Activated naive CD4-positive, alpha-beta T cell treated with anti-CD3 and anti-CD28 coated beads for 36 hours (primary cell): Measurements from ENCODE around the gene RNF207. TPM values are rescaled to one million over a fixed set of nuclear protein-coding genes. Genes with fewer than 3 reads are reported as not detected.
A peak's percentile ranks its signal among the peaks of the same experiment; 100 is the strongest.

Source experiments
- CTCF ChIA-PET: fragments of 350-600 bp; sonication (Branson Sonifier 250); formaldehyde crosslinking; loops from one replicate; lab custom pipeline; 2021; ENCODE audit warnings: antibody characterized with exemption; lab: Charles Lee
- DNase-seq: peaks from one replicate; pipeline ENCODE4 v3.0.0-alpha.2; 2020
- H3K27ac Mint-ChIP-seq: one replicate; pipeline ENCODE4 v1.8.0; 2021; ENCODE audit warnings: mild to moderate bottlenecking, mixed read lengths
- H3K27me3 Mint-ChIP-seq: one replicate; pipeline ENCODE4 v1.8.0; 2021; ENCODE audit warnings: low read depth, mixed read lengths
- H3K36me3 Mint-ChIP-seq: one replicate; pipeline ENCODE4 v1.8.0; 2021; ENCODE audit warnings: low read depth, mixed read lengths
- H3K4me1 Mint-ChIP-seq: one replicate; pipeline ENCODE4 v1.8.0; 2021; ENCODE audit warnings: low read depth, mixed read lengths
- H3K4me3 Mint-ChIP-seq: one replicate; pipeline ENCODE4 v1.8.0; 2021; ENCODE audit warnings: mild to moderate bottlenecking, moderate library complexity, mixed read lengths
- H3K9me3 Mint-ChIP-seq: one replicate; pipeline ENCODE4 v1.8.0; 2021; ENCODE audit warnings: mixed read lengths
- intact Hi-C: fragments of 100-400 bp; cut with micrococcal nuclease; formaldehyde crosslinking; loops from one replicate; pipeline ENCODE4 v1.15.1; 2023
- total RNA-seq, 2 experiments: library from RNA; stranded (reverse); gene quantifications; one replicate each; pipeline ENCODE4 v1.2.3, GENCODE V29; 2021

Gene RNF207
- total RNA-seq, 2 experiments from 2014 or later = 3.2 to 4.1 TPM

GRCh38 chr1:6178751-6179563, 27.0 kb upstream of the RNF207 start:
- CTCF ChIA-PET = interaction anchor here (1.3 kb wide), 1 partner anchor 20 kb away, joined by 4 read pairs; no protein-coding TSS in a partner anchor
- no peak for DNase-seq
- no peaks in the 10 kb centered on the region for H3K9me3 Mint-ChIP-seq
- no peak overlapping the region for H3K27ac Mint-ChIP-seq
- H3K27me3 Mint-ChIP-seq = peaks cover 41% of the 10 kb centered on the region
- H3K36me3 Mint-ChIP-seq = no peaks in the 10 kb centered on the region
- intact Hi-C loops = no loop called here
- H3K4me1 Mint-ChIP-seq = peaks cover 23% of the 10 kb centered on the region
- no peak overlapping the region for H3K4me3 Mint-ChIP-seq

GRCh38 chr1:6179564-6180175, 26.2 kb upstream of the RNF207 start:
- no peak overlapping the region for H3K27ac Mint-ChIP-seq
- CTCF ChIA-PET = no interaction called here
- peaks cover 29% of the 10 kb centered on the region for H3K4me1 Mint-ChIP-seq
- peaks cover 41% of the 10 kb centered on the region for H3K27me3 Mint-ChIP-seq
- H3K4me3 Mint-ChIP-seq = no peak overlapping the region
- H3K36me3 Mint-ChIP-seq = peaks cover 4% of the 10 kb centered on the region
- intact Hi-C loops = no loop called here
- no peaks in the 10 kb centered on the region for H3K9me3 Mint-ChIP-seq
- DNase-seq = no peak

- Mint-ChIP-seq H3K27ac (no peak within 1 kb of the TSS), H3K36me3 (peaks cover 6% of the 10 kb centered on the region), H3K4me1 (peaks cover 35% of the 10 kb centered on the region), H3K4me3 (no peak within 1 kb of the TSS), H3K27me3 (peaks cover 41% of the 10 kb centered on the region), H3K9me3 (no peaks in the 10 kb centered on the region)
- CTCF ChIA-PET = no interaction called here
- no peak for DNase-seq
- intact Hi-C loops = no loop called here
Observed at GRCh38 chr1:6180268-6180706, 25.6 kb upstream of the RNF207 start, which contains the start of gene CHD5. Gene CHD5 (minus strand): TSS chr1:6180321. CDS start chr1:6180023, 298 bp downstream.

- Mint-ChIP-seq H3K27me3 (peaks cover 41% of the 10 kb centered on the region), H3K27ac (no peak overlapping the region), H3K36me3 (peaks cover 8% of the 10 kb centered on the region), H3K4me3 (no peak overlapping the region), H3K4me1 (peaks cover 40% of the 10 kb centered on the region), H3K9me3 (no peaks in the 10 kb centered on the region)
- DNase-seq = peak; percentile 18
- intact Hi-C loops = no loop called here
- CTCF ChIA-PET = interaction anchor here (1.0 kb wide), 1 partner anchor 14 kb away, joined by 3 read pairs; no protein-coding TSS in a partner anchor
Observed at GRCh38 chr1:6180707-6181311, 25.1 kb upstream of the RNF207 start.

- H3K4me3 Mint-ChIP-seq = no peak overlapping the region
- peaks cover 44% of the 10 kb centered on the region for H3K4me1 Mint-ChIP-seq
- H3K27ac Mint-ChIP-seq = no peak overlapping the region
- CTCF ChIA-PET = interaction anchor here (1.0 kb wide), 1 partner anchor 13 kb away, joined by 3 read pairs; no protein-coding TSS in a partner anchor
- intact Hi-C loops = no loop called here
- no peaks in the 10 kb centered on the region for H3K9me3 Mint-ChIP-seq
- H3K36me3 Mint-ChIP-seq = peaks cover 12% of the 10 kb centered on the region
- H3K27me3 Mint-ChIP-seq = peaks cover 41% of the 10 kb centered on the region
- DNase-seq = no peak
Observed at GRCh38 chr1:6181347-6181770, 24.6 kb upstream of the RNF207 start.

GRCh38 chr1:6183520-6183989, 22.4 kb upstream of the RNF207 start:
- H3K4me3 Mint-ChIP-seq = no peak overlapping the region
- H3K27me3 Mint-ChIP-seq = peaks cover 22% of the 10 kb centered on the region
- intact Hi-C loops = no loop called here
- H3K9me3 Mint-ChIP-seq = no peaks in the 10 kb centered on the region
- H3K4me1 Mint-ChIP-seq = peaks cover 51% of the 10 kb centered on the region
- H3K36me3 Mint-ChIP-seq = peaks cover 22% of the 10 kb centered on the region
- peak overlapping the region; percentile 48 for H3K27ac Mint-ChIP-seq
- no peak for DNase-seq
- CTCF ChIA-PET = interaction anchor here (0.6 to 1.7 kb wide), 3 partner anchors 11 to 134 kb away, joined by 3 to 5 read pairs (median 3); partner anchors contain the start of gene RNF207

- peaks cover 18% of the 10 kb centered on the region for H3K27me3 Mint-ChIP-seq
- peak overlapping the region; percentile 19 for H3K27ac Mint-ChIP-seq
- intact Hi-C loops = no loop called here
- peaks cover 26% of the 10 kb centered on the region for H3K36me3 Mint-ChIP-seq
- H3K4me3 Mint-ChIP-seq = no peak overlapping the region
- CTCF ChIA-PET = interaction anchor here (1.7 kb wide), 1 partner anchor 22 kb away, joined by 5 read pairs; the partner anchor contains the start of gene RNF207
- peaks cover 53% of the 10 kb centered on the region for H3K4me1 Mint-ChIP-seq
- DNase-seq = no peak
- no peaks in the 10 kb centered on the region for H3K9me3 Mint-ChIP-seq
Observed at GRCh38 chr1:6184083-6184783, 21.7 kb upstream of the RNF207 start.

GRCh38 chr1:6185151-6185550, 20.8 kb upstream of the RNF207 start:
- intact Hi-C loops = loop anchor here (5.0 kb wide), 1 partner anchor 78 kb away; no protein-coding TSS in a partner anchor
- H3K27me3 Mint-ChIP-seq = peaks cover 18% of the 10 kb centered on the region
- DNase-seq = no peak
- H3K27ac Mint-ChIP-seq = no peak overlapping the region
- CTCF ChIA-PET = interaction anchor here (0.9 to 1.4 kb wide), 3 partner anchors 8 to 17 kb away, joined by 3 read pairs; no protein-coding TSS in a partner anchor
- H3K36me3 Mint-ChIP-seq = peaks cover 31% of the 10 kb centered on the region
- H3K4me1 Mint-ChIP-seq = peaks cover 56% of the 10 kb centered on the region
- H3K4me3 Mint-ChIP-seq = no peak overlapping the region
- H3K9me3 Mint-ChIP-seq = no peaks in the 10 kb centered on the region

GRCh38 chr1:6185635-6186382, 20.1 kb upstream of the RNF207 start:
- H3K4me1 Mint-ChIP-seq = peaks cover 56% of the 10 kb centered on the region
- intact Hi-C loops = loop anchor here (5.0 kb wide), 1 partner anchor 79 kb away; no protein-coding TSS in a partner anchor
- H3K27me3 Mint-ChIP-seq = peaks cover 15% of the 10 kb centered on the region
- no peaks in the 10 kb centered on the region for H3K9me3 Mint-ChIP-seq
- CTCF ChIA-PET = interaction anchor here (0.9 to 1.4 kb wide), 3 partner anchors 9 to 18 kb away, joined by 3 read pairs; no protein-coding TSS in a partner anchor
- H3K4me3 Mint-ChIP-seq = no peak overlapping the region
- DNase-seq = peak; percentile 54
- no peak overlapping the region for H3K27ac Mint-ChIP-seq
- H3K36me3 Mint-ChIP-seq = peaks cover 33% of the 10 kb centered on the region

- no peak overlapping the region for H3K4me3 Mint-ChIP-seq
- intact Hi-C loops = loop anchor here (5.0 kb wide), 1 partner anchor 81 kb away; no protein-coding TSS in a partner anchor
- H3K4me1 Mint-ChIP-seq = peaks cover 46% of the 10 kb centered on the region
- H3K36me3 Mint-ChIP-seq = peaks cover 39% of the 10 kb centered on the region
- H3K27me3 Mint-ChIP-seq = no peaks in the 10 kb centered on the region
- CTCF ChIA-PET = interaction anchor here (0.6 to 1.3 kb wide), 2 partner anchors 16 to 256 kb away, joined by 3 to 4 read pairs; no protein-coding TSS in a partner anchor
- no peak overlapping the region for H3K27ac Mint-ChIP-seq
- no peaks in the 10 kb centered on the region for H3K9me3 Mint-ChIP-seq
- DNase-seq = no peak
Observed at GRCh38 chr1:6188466-6188865, 17.5 kb upstream of the RNF207 start.

- Mint-ChIP-seq H3K4me3 (no peak overlapping the region), H3K36me3 (peaks cover 36% of the 10 kb centered on the region), H3K9me3 (no peaks in the 10 kb centered on the region), H3K4me1 (peaks cover 28% of the 10 kb centered on the region), H3K27ac (no peak overlapping the region), H3K27me3 (no peaks in the 10 kb centered on the region)
- DNase-seq = no peak
- CTCF ChIA-PET = interaction anchor here (0.6 to 1.0 kb wide), 2 partner anchors 12 to 55 kb away, joined by 3 to 4 read pairs; no protein-coding TSS in a partner anchor
- intact Hi-C loops = no loop called here
Observed at GRCh38 chr1:6191968-6192367, 14.0 kb upstream of the RNF207 start.
